KOPT-K1 (cell line): ENCODE results near the gene ITPR3.

ENCODE experiments used
- H3K27ac ChIP-seq: fragments of 200-600 bp; sonication (generic); 2 replicates; pipeline ENCODE4 v1.5.1; 2016; ENCODE audit warnings: antibody characterized with exemption, mild to moderate bottlenecking, low read depth, low read length; ENCODE audit not compliant: poor library complexity, severe bottlenecking
- H3K36me3 ChIP-seq: fragments of 200-600 bp; sonication (generic); 2 replicates; pipeline ENCODE4 v1.5.1; 2017; ENCODE audit warnings: antibody characterized with exemption, mild to moderate bottlenecking, low read length, moderate library complexity; ENCODE audit not compliant: insufficient read depth
- H3K9me3 ChIP-seq: fragments of 200-600 bp; sonication (generic); 2 replicates; pipeline ENCODE4 v1.5.1; 2017; ENCODE audit warnings: antibody characterized with exemption, low read length, mild to moderate bottlenecking; ENCODE audit not compliant: insufficient read depth, poor library complexity, severe bottlenecking

ITPR3 gene

GRCh38 chr6:33633462-33634158 is 12.5 kb downstream of the ITPR3 start:
- Histone ChIP-seq H3K27ac (no peak overlapping the region), H3K9me3 (no peaks in the 10 kb centered on the region), H3K36me3 (peaks cover 12% of the 10 kb centered on the region; the same call in 1 of the 2 replicates)

- Histone ChIP-seq H3K9me3 (no peaks in the 10 kb centered on the region), H3K36me3 (peaks cover 12% of the 10 kb centered on the region; the same call in 1 of the 2 replicates), H3K27ac (no peak overlapping the region)
These were observed 13.1 kb downstream of the ITPR3 start for GRCh38 chr6:33634161-33634727.

- Histone ChIP-seq H3K9me3 (no peaks in the 10 kb centered on the region), H3K27ac (no peak overlapping the region), H3K36me3 (peaks cover 12% of the 10 kb centered on the region; the same call in 1 of the 2 replicates)
These were observed 13.8 kb downstream of the ITPR3 start for GRCh38 chr6:33634946-33635345.

- no peak overlapping the region for H3K27ac ChIP-seq
- peaks cover 21% of the 10 kb centered on the region for H3K36me3 ChIP-seq
- H3K9me3 ChIP-seq = no peaks in the 10 kb centered on the region
These were observed 15.5 kb downstream of the ITPR3 start for GRCh38 chr6:33636655-33637054.

GRCh38 chr6:33638556-33638955 is 17.4 kb downstream of the ITPR3 start:
- H3K27ac ChIP-seq = no peak overlapping the region
- H3K9me3 ChIP-seq = no peaks in the 10 kb centered on the region
- H3K36me3 ChIP-seq = peaks cover 35% of the 10 kb centered on the region

GRCh38 chr6:33639559-33639958 is 18.4 kb downstream of the ITPR3 start:
- H3K27ac ChIP-seq = no peak overlapping the region
- H3K9me3 ChIP-seq = no peaks in the 10 kb centered on the region
- peaks cover 37% of the 10 kb centered on the region for H3K36me3 ChIP-seq

- Histone ChIP-seq H3K9me3 (no peaks in the 10 kb centered on the region), H3K27ac (no peak overlapping the region), H3K36me3 (peaks cover 39% of the 10 kb centered on the region)
These were observed 19.2 kb downstream of the ITPR3 start for GRCh38 chr6:33640361-33640760.

- Histone ChIP-seq H3K27ac (no peak overlapping the region), H3K9me3 (no peaks in the 10 kb centered on the region), H3K36me3 (peaks cover 46% of the 10 kb centered on the region)
These were observed 20.0 kb downstream of the ITPR3 start for GRCh38 chr6:33641144-33641543.

- Histone ChIP-seq H3K27ac (no peak overlapping the region), H3K9me3 (no peaks in the 10 kb centered on the region), H3K36me3 (peaks cover 48% of the 10 kb centered on the region)
These were observed 20.5 kb downstream of the ITPR3 start for GRCh38 chr6:33641602-33642001.

- peaks cover 59% of the 10 kb centered on the region for H3K36me3 ChIP-seq
- no peaks in the 10 kb centered on the region for H3K9me3 ChIP-seq
- no peak overlapping the region for H3K27ac ChIP-seq
These were observed 21.8 kb downstream of the ITPR3 start for GRCh38 chr6:33642897-33643296.

GRCh38 chr6:33651403-33651802 is 30.3 kb downstream of the ITPR3 start:
- Histone ChIP-seq H3K27ac (no peak overlapping the region), H3K36me3 (peaks cover 75% of the 10 kb centered on the region), H3K9me3 (no peaks in the 10 kb centered on the region)

GRCh38 chr6:33652002-33652401 is 30.9 kb downstream of the ITPR3 start:
- peaks cover 76% of the 10 kb centered on the region for H3K36me3 ChIP-seq
- no peaks in the 10 kb centered on the region for H3K9me3 ChIP-seq
- no peak overlapping the region for H3K27ac ChIP-seq

- H3K9me3 ChIP-seq = no peaks in the 10 kb centered on the region
- H3K27ac ChIP-seq = no peak overlapping the region
- peaks cover 79% of the 10 kb centered on the region for H3K36me3 ChIP-seq
These were observed 33.9 kb downstream of the ITPR3 start for GRCh38 chr6:33654831-33655554.

- Histone ChIP-seq H3K36me3 (peaks cover 82% of the 10 kb centered on the region), H3K9me3 (no peaks in the 10 kb centered on the region), H3K27ac (no peak overlapping the region)
These were observed 35.7 kb downstream of the ITPR3 start for GRCh38 chr6:33656844-33657243.

- no peak overlapping the region for H3K27ac ChIP-seq
- no peaks in the 10 kb centered on the region for H3K9me3 ChIP-seq
These were observed 38.0 kb downstream of the ITPR3 start for GRCh38 chr6:33658982-33659689.

More at GRCh38 chr6:33658982-33659689, 38.0 kb downstream of the ITPR3 start:
- peaks cover 95% of the 10 kb centered on the region for H3K36me3 ChIP-seq
